Upper lobe of left lung (tissue), 6 donors: Measurements from ENCODE around the gene MAST4. TPM values are rescaled to one million over a fixed set of nuclear protein-coding genes. Genes with fewer than 3 reads are reported as not detected.

Experiments
- ATAC-seq, 2 donors: fragments of 200-7000 bp; cut with Tn5 transposase; one replicate each; pipeline ENCODE4 v1.9.1; 2022; ENCODE audit warnings: mild to moderate bottlenecking in 2 of 2, moderate library complexity in 2 of 2; ENCODE audit not compliant: low FRiP score in 2 of 2
- DNase-seq, 2 donors: peaks; one replicate each; pipeline ENCODE4 v3.0.0-alpha.2; 2019 to 2020
- H3K27ac ChIP-seq, 4 donors: fragments of 200-600 bp; sonication (generic); one replicate each; pipeline ENCODE4 v1.5.1; 2016 to 2019
- H3K27me3 ChIP-seq, 4 donors: fragments of 200-600 bp; sonication (generic); one replicate each; pipeline ENCODE4 v1.5.1; 2017 to 2019
- H3K36me3 ChIP-seq, 4 donors: fragments of 200-600 bp; sonication (generic); one replicate each; pipeline ENCODE4 v1.5.1; 2016 to 2019
- H3K4me1 ChIP-seq, 4 donors: fragments of 200-600 bp; sonication (generic); one replicate each; pipeline ENCODE4 v1.5.1; 2018 to 2019
- H3K4me3 ChIP-seq, 4 donors: fragments of 200-600 bp; sonication (generic); one replicate each; pipeline ENCODE4 v1.5.1; 2017 to 2019; ENCODE audit warnings: mild to moderate bottlenecking in 2 of 4, moderate library complexity in 1 of 4
- H3K9me3 ChIP-seq, 4 donors: fragments of 200-600 bp; sonication (generic); one replicate each; pipeline ENCODE4 v1.5.1; 2018 to 2019
- CTCF ChIP-seq, 6 experiments: fragments of 450-650 bp in 4 of 6; fragments of 200-600 bp in 2 of 6; sonication (generic) in 2 of 6; IDR thresholded peaks; one replicate each; pipeline ENCODE4 v1.5.1; 2016 to 2019; ENCODE audit warnings: antibody characterized with exemption in 6 of 6
- EP300 ChIP-seq, 4 donors: sonication (generic); formaldehyde crosslinking; IDR thresholded peaks; one replicate each; pipeline ENCODE4 v1.5.1; 2017; ENCODE audit warnings: antibody characterized with exemption in 4 of 4, control low read depth in 2 of 4
- POLR2A ChIP-seq, 4 donors: fragments of 450-650 bp; IDR thresholded peaks; one replicate each; pipeline ENCODE4 v1.5.1; 2016 to 2017; ENCODE audit warnings: antibody characterized with exemption in 4 of 4, mild to moderate bottlenecking in 2 of 4
- POLR2AphosphoS5 ChIP-seq, 2 donors: sonication (generic); formaldehyde crosslinking; IDR thresholded peaks; one replicate each; pipeline ENCODE4 v1.5.1; 2017; ENCODE audit warnings: antibody characterized with exemption in 2 of 2
- WGBS, 2 donors: methylation state at CpG; one replicate each; pipeline ENCODE4 v1.1.5; 2017 to 2018; 5-methylcytosine and 5-hydroxymethylcytosine counted together
- total RNA-seq, 6 donors: library from RNA; depleted of rRNA in 4 of 6; stranded (reverse); fragments of >200 nt in 4 of 6; gene quantifications; one replicate each; pipeline versions ENCODE4 v1.1.0 to v1.2.1, GENCODE V29; 2016 to 2021
- donor health status: DM: no; HTN: no; CAD: no; lungs with moderate emphysema.
- donor health status: DM: no; HTN: yes; CAD: no; lungs with severe emphysema.

The MAST4 gene
- total RNA-seq, 6 donors from 2014 or later, result 44.8 to 229 (median 66.4) TPM

DNA sequence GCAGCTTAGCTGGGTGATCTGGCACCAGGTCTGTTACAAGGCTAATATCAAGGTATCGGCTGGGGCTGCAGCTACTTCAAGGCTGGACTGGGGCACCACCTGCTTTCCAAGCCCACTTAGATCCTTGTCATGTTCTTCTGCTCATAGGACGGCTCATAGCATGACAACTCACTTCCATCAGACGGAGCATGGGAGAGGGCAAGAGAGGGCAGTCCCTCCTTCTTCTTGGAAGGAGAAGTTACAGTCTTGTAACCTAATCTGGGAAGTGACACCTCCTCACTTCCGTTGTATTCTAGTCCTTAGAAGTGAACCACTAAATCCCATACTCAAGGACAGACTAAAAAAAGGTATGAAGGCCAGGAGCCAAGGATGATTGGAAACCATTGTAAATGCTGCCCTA lies 258.2 kb downstream of the MAST4 start:
- ATAC-seq, result peak in 1 of 2 donors; percentile 58
- WGBS, 2 donors, result 61 to 78% methylated on average over 4 of the region's 4 CpGs
- no peak for TF ChIP-seq CTCF (IDR thresholded peaks at IDR 0.05)
- TF ChIP-seq POLR2A (IDR thresholded peaks at IDR 0.05), result no peak
- no peak for TF ChIP-seq POLR2AphosphoS5 (IDR thresholded peaks at IDR 0.05)
- TF ChIP-seq EP300 (IDR thresholded peaks at IDR 0.05), result no peak
- no peak for DNase-seq
- H3K27me3 ChIP-seq, result no peaks in the 10 kb centered on the region
- H3K9me3 ChIP-seq, result no peaks in the 10 kb centered on the region
- peaks cover 3 to 13% (median 9%) of the 10 kb centered on the region in 4 donors for H3K4me1 ChIP-seq
- H3K4me3 ChIP-seq, result no peak overlapping the region
- H3K27ac ChIP-seq, result no peak overlapping the region
- no peaks in the 10 kb centered on the region for H3K36me3 ChIP-seq

- Histone ChIP-seq H3K9me3 (no peaks in the 10 kb centered on the region), H3K4me1 (peaks cover 4 to 19% (median 5%) of the 10 kb centered on the region in 4 donors), H3K27me3 (no peaks in the 10 kb centered on the region), H3K36me3 (no peaks in the 10 kb centered on the region), H3K27ac (no peak overlapping the region), H3K4me3 (no peak overlapping the region)
- TF ChIP-seq CTCF (IDR thresholded peaks at IDR 0.05) (no peak), EP300 (IDR thresholded peaks at IDR 0.05) (no peak)
- DNase-seq, result no peak
- 24 to 83% methylated on average over 2 of the region's 2 CpGs for WGBS, 2 donors
- ATAC-seq, result no peak
These were observed 260.0 kb downstream of the MAST4 start for GRCh38 chr5:66856041-66856805.

DNA sequence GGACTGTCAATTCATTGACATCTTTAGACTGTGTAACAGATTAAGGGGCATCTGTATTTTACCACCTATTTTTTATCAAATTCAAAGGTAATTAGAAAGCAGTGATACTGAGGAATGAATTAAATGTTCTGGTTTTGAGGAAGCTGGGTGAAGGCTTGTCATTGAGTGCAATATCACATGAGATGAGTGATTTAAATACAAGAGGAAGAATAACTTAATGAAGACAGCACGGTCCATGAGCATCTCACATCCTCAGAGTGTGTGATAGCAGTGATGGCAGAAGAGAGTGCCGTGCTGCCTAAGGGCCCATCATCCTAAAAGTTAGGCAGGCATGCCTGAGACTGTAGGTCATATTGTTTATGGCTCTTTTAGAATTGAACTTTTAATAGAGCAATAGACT lies 263.3 kb downstream of the MAST4 start:
- Histone ChIP-seq H3K36me3 (no peaks in the 10 kb centered on the region), H3K9me3 (no peaks in the 10 kb centered on the region), H3K27me3 (no peaks in the 10 kb centered on the region), H3K4me1 (peaks cover 0 to 12% (median 4%) of the 10 kb centered on the region in 4 donors), H3K4me3 (no peak overlapping the region), H3K27ac (no peak overlapping the region)
- no peak for ATAC-seq
- WGBS, 2 donors, result 90 to 94% methylated on average over 2 of the region's 2 CpGs
- TF ChIP-seq POLR2A (IDR thresholded peaks at IDR 0.05), result no peak
- TF ChIP-seq EP300 (IDR thresholded peaks at IDR 0.05), result no peak
- no peak for TF ChIP-seq CTCF (IDR thresholded peaks at IDR 0.05)
- no peak for DNase-seq

- no peak for ATAC-seq
- Histone ChIP-seq H3K4me1 (peaks cover 0 to 8% (median 2%) of the 10 kb centered on the region in 4 donors), H3K36me3 (no peaks in the 10 kb centered on the region), H3K9me3 (no peaks in the 10 kb centered on the region), H3K27me3 (no peaks in the 10 kb centered on the region), H3K4me3 (no peak overlapping the region), H3K27ac (no peak overlapping the region)
- 27 to 30% methylated on average over 7 of the region's 7 CpGs for WGBS, 2 donors
- TF ChIP-seq CTCF (IDR thresholded peaks at IDR 0.05), result no peak
- no peak for DNase-seq
These were observed 264.2 kb downstream of the MAST4 start for GRCh38 chr5:66860199-66860975.
